NCI-H1417 treated with DMSO at 0.1 percent for 48 hours (cell line): ENCODE data around the gene GRSF1.
"Not testable (repeated sequence)": the region's sequence is repeated elsewhere in the genome, so short reads cannot be mapped to it uniquely, and the experiment has no call there.

ENCODE experiments used
- DNase-seq: peaks from one replicate; lab custom pipeline; 2025; lab: John Stamatoyannopoulos, UW

GRSF1 gene

GRCh38 chr4:70836081-70836480 is 3.6 kb downstream of the GRSF1 start:
- no peak for DNase-seq

GRCh38 chr4:70833675-70834074 is 6.0 kb downstream of the GRSF1 start:
- no peak for DNase-seq

GRCh38 chr4:70831293-70831692 is 8.4 kb downstream of the GRSF1 start:
- DNase-seq = no peak

GRCh38 chr4:70830054-70830453 is 9.6 kb downstream of the GRSF1 start:
- DNase-seq = no peak

GRCh38 chr4:70829492-70829891 is 10.2 kb downstream of the GRSF1 start:
- DNase-seq = no peak

GRCh38 chr4:70829015-70829414 is 10.7 kb downstream of the GRSF1 start:
- no peak for DNase-seq

- no peak for DNase-seq
These were observed 20.8 kb downstream of the GRSF1 start for GRCh38 chr4:70818921-70819320.

GRCh38 chr4:70818173-70818855 is 21.4 kb downstream of the GRSF1 start:
- no peak for DNase-seq

GRCh38 chr4:70816894-70817293 is 22.8 kb downstream of the GRSF1 start:
- DNase-seq = no peak

- DNase-seq = no peak
These were observed 24.3 kb downstream of the GRSF1 start for GRCh38 chr4:70815370-70815769.

- DNase-seq = no peak
These were observed 31.5 kb downstream of the GRSF1 start for GRCh38 chr4:70808151-70808550.

GRCh38 chr4:70802928-70803580 is 36.6 kb downstream of the GRSF1 start:
- no peak for DNase-seq

- DNase-seq = no peak
These were observed 38.4 kb downstream of the GRSF1 start for GRCh38 chr4:70801265-70801809.

GRCh38 chr4:70793626-70794025 is 46.1 kb downstream of the GRSF1 start:
- no peak for DNase-seq

GRCh38 chr4:70788733-70789132 is 51.0 kb downstream of the GRSF1 start:
- no peak for DNase-seq

- no peak for DNase-seq
These were observed 52.2 kb downstream of the GRSF1 start for GRCh38 chr4:70787496-70787895.

GRCh38 chr4:70783096-70783495 is 56.6 kb downstream of the GRSF1 start:
- no peak for DNase-seq

- DNase-seq = no peak
These were observed 60.7 kb downstream of the GRSF1 start for GRCh38 chr4:70778888-70779422.

- DNase-seq = no peak
These were observed 66.6 kb downstream of the GRSF1 start for GRCh38 chr4:70772929-70773555.

GRCh38 chr4:70769396-70769795 is 70.3 kb downstream of the GRSF1 start:
- not testable (repeated sequence) for DNase-seq

GRCh38 chr4:70768301-70768948 is 71.3 kb downstream of the GRSF1 start:
- no peak for DNase-seq
